Body of pancreas (tissue), 4 donors: Measurements from ENCODE around the gene RBL1. TPM values are rescaled to one million over a fixed set of nuclear protein-coding genes. Genes with fewer than 3 reads are reported as not detected.

Source experiments
- ATAC-seq: fragments of 150-250 bp; one replicate; pipeline ENCODE4 v1.9.1; 2016
- DNase-seq, 4 donors: peaks; one replicate each; pipeline ENCODE4 v3.0.0-alpha.2; 2019
- H3K27ac ChIP-seq, 4 donors: fragments of 200-600 bp; sonication (generic); 1 replicate in 3 of 4; 2 replicates in 1 of 4; pipeline versions ENCODE4 v1.5.1 to v1.6.1; 2016 to 2019; ENCODE audit warnings: mild to moderate bottlenecking in 1 of 4, mixed read lengths in 1 of 4, moderate library complexity in 1 of 4
- H3K27me3 ChIP-seq, 2 donors: fragments of 200-600 bp; sonication (generic); one replicate each; pipeline ENCODE4 v1.6.0; 2016; ENCODE audit warnings: mild to moderate bottlenecking in 1 of 2
- H3K36me3 ChIP-seq, 2 donors: fragments of 200-600 bp; sonication (generic); replicated peaks in 1 of 2; 2 replicates each; pipeline ENCODE4 v1.5.1; 2016; ENCODE audit warnings: low read depth in 2 of 2; ENCODE audit not compliant: insufficient read depth in 1 of 2
- H3K4me1 ChIP-seq: fragments of 200-600 bp; sonication (generic); one replicate; pipeline ENCODE4 v1.6.0; 2016
- H3K4me3 ChIP-seq, 2 donors: fragments of 200-600 bp; sonication (generic); 1 replicate in 1 of 2; 2 replicates in 1 of 2; pipeline ENCODE4 v1.5.1; 2016 to 2019
- H3K9me3 ChIP-seq, 3 donors: fragments of 200-600 bp; sonication (generic); 1 replicate in 2 of 3; 2 replicates in 1 of 3; pipeline ENCODE4 v1.5.1; 2016
- POLR2A ChIP-seq, 3 donors: fragments of 450-650 bp; IDR thresholded peaks; one replicate each; pipeline ENCODE4 v1.6.1; 2016; ENCODE audit warnings: antibody characterized with exemption in 3 of 3, mild to moderate bottlenecking in 2 of 3
- WGBS, 2 donors: methylation state at CpG; one replicate each; pipeline ENCODE4 v1.1.5; 2017; 5-methylcytosine and 5-hydroxymethylcytosine counted together
- intact Hi-C: fragments of 100-400 bp; cut with DNase I; formaldehyde crosslinking; loops from one replicate; pipeline ENCODE4 v1.15.1; 2023
- total RNA-seq, 2 donors: library from RNA; depleted of rRNA; stranded (reverse); fragments of >200 nt; gene quantifications; one replicate each; pipeline ENCODE4 v1.1.0, GENCODE V29; 2016
- TF ChIP-seq, protein P1 (sequence below), 7 experiments: fragments of 450-650 bp in 4 of 7; fragments of 200-600 bp in 3 of 7; sonication (generic) in 3 of 7; IDR thresholded peaks; one replicate each; pipeline ENCODE4 v1.5.1; 2016 to 2019; ENCODE audit warnings: antibody characterized with exemption in 7 of 7

The RBL1 gene
- total RNA-seq, 2 donors from 2014 or later = 4.4 to 11.9 TPM

DNA sequence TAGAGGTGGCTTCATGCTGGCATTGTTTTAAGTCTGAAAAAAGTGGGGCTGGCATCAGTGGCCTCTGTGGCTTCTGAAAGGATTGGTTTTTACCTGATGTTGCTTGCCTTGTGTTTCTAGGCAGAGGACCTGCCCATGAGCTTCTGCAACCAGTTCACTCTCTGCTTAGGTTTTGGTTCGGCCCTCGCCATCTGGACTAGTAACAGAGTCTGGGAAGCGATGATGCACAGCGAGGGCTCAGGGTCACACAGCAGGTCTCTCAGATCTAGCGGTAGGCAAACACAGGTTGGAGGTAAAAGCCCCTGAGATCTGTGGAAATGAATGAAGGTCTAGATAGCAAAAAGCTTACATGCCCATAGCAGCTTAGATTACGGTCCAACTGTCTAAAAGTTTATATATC lies 6.8 kb upstream of the RBL1 start:
- Histone ChIP-seq H3K27me3 (no peaks in the 10 kb centered on the region), H3K4me3 (no peak overlapping the region), H3K27ac (no peak overlapping the region), H3K9me3 (no peaks in the 10 kb centered on the region), H3K4me1 (no peaks in the 10 kb centered on the region), H3K36me3 (no peaks in the 10 kb centered on the region)
- DNase-seq (no peak), ATAC-seq (no peak)
- intact Hi-C loops = no loop called here
- TF ChIP-seq, protein P1, sequence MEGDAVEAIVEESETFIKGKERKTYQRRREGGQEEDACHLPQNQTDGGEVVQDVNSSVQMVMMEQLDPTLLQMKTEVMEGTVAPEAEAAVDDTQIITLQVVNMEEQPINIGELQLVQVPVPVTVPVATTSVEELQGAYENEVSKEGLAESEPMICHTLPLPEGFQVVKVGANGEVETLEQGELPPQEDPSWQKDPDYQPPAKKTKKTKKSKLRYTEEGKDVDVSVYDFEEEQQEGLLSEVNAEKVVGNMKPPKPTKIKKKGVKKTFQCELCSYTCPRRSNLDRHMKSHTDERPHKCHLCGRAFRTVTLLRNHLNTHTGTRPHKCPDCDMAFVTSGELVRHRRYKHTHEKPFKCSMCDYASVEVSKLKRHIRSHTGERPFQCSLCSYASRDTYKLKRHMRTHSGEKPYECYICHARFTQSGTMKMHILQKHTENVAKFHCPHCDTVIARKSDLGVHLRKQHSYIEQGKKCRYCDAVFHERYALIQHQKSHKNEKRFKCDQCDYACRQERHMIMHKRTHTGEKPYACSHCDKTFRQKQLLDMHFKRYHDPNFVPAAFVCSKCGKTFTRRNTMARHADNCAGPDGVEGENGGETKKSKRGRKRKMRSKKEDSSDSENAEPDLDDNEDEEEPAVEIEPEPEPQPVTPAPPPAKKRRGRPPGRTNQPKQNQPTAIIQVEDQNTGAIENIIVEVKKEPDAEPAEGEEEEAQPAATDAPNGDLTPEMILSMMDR (IDR thresholded peaks at IDR 0.05) = no peak
- no peak for TF ChIP-seq POLR2A (IDR thresholded peaks at IDR 0.05)
- 90 to 91% methylated on average over 6 of the region's 6 CpGs for WGBS, 2 donors

DNA sequence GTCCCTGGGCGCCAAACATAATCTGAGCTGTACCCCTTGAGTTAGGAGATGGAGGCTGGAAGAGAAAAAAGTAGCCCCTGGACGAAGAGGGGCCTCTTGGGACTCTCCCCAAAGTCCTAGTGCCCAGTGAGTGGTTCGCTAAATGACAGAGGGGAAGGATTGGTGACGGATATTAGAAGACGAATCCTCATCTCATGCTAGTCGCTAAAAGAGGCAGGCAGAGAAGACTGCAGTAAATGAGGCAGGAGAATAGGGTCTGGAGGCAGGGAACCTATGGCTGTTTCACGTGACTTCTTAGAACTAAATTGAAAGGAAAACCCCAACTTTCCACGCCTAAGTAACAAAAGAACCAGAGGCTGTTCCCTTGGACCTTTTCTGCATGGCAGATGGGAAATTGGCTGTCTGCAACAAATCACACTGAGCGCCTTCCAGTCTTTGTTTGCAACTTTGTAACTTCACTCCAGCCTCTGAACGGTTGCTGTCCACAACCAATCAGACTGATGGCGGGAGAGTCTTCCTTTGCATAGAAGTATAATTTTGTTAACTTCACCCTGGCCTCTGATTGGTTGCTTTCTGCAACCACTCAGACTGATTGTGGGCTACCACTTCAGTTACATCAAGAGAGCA lies 731 bp upstream of the RBL1 start:
- Histone ChIP-seq H3K4me1 (peaks cover 13% of the 10 kb centered on the region), H3K36me3 (no peaks in the 10 kb centered on the region), H3K27me3 (no peaks in the 10 kb centered on the region), H3K4me3 (no peak overlapping the region), H3K27ac (peak overlapping the region in 2 of 4 donors; percentile 71 to 72), H3K9me3 (no peaks in the 10 kb centered on the region)
- TF ChIP-seq, protein P1 (IDR thresholded peaks at IDR 0.05) = no peak
- TF ChIP-seq POLR2A (IDR thresholded peaks at IDR 0.05) = no peak
- ATAC-seq = no peak
- 62 to 78% methylated on average over 11 of the region's 11 CpGs for WGBS, 2 donors
- no peak for DNase-seq
- intact Hi-C loops = no loop called here

- Histone ChIP-seq H3K27me3 (no peaks in the 10 kb centered on the region), H3K36me3 (no peaks in the 10 kb centered on the region), H3K4me3 (peak overlapping the region; percentile 85 to 88), H3K4me1 (peaks cover 13% of the 10 kb centered on the region), H3K9me3 (no peaks in the 10 kb centered on the region), H3K27ac (peak overlapping the region in 3 of 4 donors; percentile 51 to 72 (median 71))
- peak; percentile 34 for ATAC-seq
- TF ChIP-seq, protein P1 (IDR thresholded peaks at IDR 0.05) = no peak
- no peak for TF ChIP-seq POLR2A (IDR thresholded peaks at IDR 0.05)
- DNase-seq = peak in 2 of 4 donors; percentile 11 to 13
- WGBS, 2 donors = 0 to 1% methylated on average over 16 to 19 of the region's 19 CpGs
- intact Hi-C loops = no loop called here
Observed at GRCh38 chr20:37095108-37095598, 644 bp downstream of the RBL1 start.

DNA sequence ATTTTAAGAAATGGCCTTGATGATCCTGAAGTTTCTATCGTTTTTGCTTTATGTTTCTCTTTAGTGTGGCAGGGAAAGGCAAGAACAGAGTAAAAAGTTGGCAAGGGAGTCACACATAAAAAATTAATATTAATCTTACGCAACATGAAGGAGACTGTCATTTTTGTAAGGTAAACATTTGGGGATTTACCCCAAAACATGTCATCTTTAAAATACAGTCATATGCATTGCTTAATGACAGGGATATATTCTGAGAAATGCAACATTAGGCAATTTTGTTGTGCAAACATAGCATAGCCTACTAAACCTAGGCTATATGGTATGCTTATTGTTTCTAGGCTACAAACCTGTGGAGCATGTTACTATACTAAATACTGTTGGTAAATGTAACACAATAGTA lies 5.4 kb downstream of the RBL1 start:
- intact Hi-C loops = no loop called here
- no peak for DNase-seq
- Histone ChIP-seq H3K4me3 (no peak overlapping the region), H3K4me1 (peaks cover 13% of the 10 kb centered on the region), H3K9me3 (no peaks in the 10 kb centered on the region), H3K27me3 (no peaks in the 10 kb centered on the region), H3K27ac (no peak overlapping the region), H3K36me3 (no peaks in the 10 kb centered on the region)
- WGBS, 2 donors = 65 to 68% methylated on average over 2 of the region's 2 CpGs
- no peak for ATAC-seq
- TF ChIP-seq, protein P1 (IDR thresholded peaks at IDR 0.05) = no peak
- TF ChIP-seq POLR2A (IDR thresholded peaks at IDR 0.05) = no peak
